GM12874 (cell line): ENCODE data around the gene RAVER1.

Source experiments
- TF ChIP-seq, protein P1 (sequence below): IDR thresholded peaks from 2 replicates; pipeline ENCODE4 v1.5.1; 2011; ENCODE audit warnings: low read depth, mild to moderate bottlenecking, control low read depth, low read length, moderate library complexity; ENCODE audit not compliant: insufficient read depth

RAVER1 gene, protein sequence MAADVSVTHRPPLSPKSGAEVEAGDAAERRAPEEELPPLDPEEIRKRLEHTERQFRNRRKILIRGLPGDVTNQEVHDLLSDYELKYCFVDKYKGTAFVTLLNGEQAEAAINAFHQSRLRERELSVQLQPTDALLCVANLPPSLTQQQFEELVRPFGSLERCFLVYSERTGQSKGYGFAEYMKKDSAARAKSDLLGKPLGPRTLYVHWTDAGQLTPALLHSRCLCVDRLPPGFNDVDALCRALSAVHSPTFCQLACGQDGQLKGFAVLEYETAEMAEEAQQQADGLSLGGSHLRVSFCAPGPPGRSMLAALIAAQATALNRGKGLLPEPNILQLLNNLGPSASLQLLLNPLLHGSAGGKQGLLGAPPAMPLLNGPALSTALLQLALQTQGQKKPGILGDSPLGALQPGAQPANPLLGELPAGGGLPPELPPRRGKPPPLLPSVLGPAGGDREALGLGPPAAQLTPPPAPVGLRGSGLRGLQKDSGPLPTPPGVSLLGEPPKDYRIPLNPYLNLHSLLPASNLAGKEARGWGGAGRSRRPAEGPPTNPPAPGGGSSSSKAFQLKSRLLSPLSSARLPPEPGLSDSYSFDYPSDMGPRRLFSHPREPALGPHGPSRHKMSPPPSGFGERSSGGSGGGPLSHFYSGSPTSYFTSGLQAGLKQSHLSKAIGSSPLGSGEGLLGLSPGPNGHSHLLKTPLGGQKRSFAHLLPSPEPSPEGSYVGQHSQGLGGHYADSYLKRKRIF

GRCh38 chr19:10332965-10333757 is at the start of gene RAVER1:
Gene RAVER1, minus strand, starts transcription at chr19:10333529. Its CDS starts 22 bp downstream, at chr19:10333507.
- TF ChIP-seq, protein P1, sequence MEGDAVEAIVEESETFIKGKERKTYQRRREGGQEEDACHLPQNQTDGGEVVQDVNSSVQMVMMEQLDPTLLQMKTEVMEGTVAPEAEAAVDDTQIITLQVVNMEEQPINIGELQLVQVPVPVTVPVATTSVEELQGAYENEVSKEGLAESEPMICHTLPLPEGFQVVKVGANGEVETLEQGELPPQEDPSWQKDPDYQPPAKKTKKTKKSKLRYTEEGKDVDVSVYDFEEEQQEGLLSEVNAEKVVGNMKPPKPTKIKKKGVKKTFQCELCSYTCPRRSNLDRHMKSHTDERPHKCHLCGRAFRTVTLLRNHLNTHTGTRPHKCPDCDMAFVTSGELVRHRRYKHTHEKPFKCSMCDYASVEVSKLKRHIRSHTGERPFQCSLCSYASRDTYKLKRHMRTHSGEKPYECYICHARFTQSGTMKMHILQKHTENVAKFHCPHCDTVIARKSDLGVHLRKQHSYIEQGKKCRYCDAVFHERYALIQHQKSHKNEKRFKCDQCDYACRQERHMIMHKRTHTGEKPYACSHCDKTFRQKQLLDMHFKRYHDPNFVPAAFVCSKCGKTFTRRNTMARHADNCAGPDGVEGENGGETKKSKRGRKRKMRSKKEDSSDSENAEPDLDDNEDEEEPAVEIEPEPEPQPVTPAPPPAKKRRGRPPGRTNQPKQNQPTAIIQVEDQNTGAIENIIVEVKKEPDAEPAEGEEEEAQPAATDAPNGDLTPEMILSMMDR = no peak

DNA sequence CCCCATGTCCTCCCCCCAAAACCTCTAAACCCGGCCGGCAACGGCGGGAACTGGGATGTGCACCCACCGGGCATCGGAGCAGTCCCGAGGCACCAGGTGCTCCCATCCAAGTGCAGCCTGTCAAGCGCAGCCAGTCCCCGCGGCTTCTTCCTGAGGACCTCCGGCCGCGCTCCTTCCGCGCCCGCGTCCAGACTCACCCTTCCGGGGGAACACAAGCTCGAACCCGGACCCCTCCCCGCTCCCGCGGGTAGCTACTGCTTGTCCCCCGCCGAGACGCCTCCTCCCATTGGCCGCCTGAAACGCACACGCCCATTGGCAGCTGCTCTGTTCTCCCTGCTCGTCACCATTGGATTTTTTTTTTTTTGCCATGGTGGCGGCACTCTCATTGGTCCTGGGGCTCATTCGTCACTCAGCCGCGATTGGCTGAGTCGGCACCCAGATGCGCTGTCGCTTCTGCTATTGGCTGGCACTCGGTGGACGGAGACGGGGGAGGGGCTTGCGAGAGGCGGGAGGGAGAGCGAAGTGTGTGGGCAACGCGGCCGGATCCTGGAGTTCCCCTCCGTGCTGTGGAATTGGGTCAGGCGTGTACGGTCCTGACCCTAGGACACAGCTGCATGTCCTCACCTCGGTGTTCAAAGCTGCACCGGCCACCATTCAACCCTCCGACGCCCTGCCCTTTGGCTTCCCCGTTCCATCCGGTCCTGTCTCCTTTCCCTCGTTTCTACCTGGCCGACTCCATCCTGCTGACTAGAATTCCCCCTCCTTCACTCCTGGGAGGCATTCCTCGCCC is 47.2 kb upstream of the RAVER1 start, which contains the start of gene TYK2:
Gene TYK2, minus strand, starts transcription at position 260 of the 790 bp plus-strand sequence. CDS start 2,166 bp downstream, outside the sequence.
- TF ChIP-seq, protein P1 = no peak

DNA sequence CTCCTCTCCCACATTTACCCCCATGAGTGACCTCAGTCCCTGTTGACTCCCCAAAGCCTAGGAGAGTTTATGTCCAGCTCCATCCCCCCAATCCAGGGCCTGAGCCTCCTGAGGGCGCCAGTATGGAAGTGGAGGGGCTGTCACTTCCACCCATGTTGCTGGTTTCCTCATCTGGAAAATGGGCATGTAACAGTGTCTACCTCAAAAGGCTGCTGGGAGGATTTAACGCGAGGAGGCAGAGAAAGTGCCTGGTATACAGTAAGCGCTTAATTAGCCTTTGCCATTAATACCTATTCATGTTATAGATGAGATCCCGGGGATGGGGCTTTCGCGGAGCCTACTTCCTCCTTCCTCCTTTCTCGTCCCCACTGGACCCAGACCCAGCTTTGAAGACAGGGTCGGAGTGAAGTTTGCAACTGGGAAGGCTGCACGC is 46.6 kb upstream of the RAVER1 start:
- TF ChIP-seq, protein P1 = no peak

DNA sequence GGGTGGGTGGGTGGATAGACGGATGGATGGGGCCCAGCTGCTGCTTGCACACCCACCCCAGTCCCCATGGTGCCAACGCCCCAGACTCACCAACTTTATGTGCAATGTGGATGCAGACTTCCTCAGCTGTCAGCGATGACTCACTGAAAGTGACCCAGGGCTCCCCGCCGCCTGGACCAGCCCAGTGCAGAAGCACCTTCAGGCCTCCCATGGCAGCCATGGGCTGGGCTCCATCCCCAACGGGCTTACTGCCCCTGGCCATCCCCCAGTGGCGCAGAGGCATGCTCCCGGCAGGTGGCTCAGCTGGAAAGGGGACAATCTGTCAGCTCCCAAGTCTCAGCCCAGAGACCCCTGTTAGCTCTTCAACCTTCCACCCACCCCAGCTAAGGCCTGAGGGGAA is 44.8 kb upstream of the RAVER1 start:
- TF ChIP-seq, protein P1 = no peak

DNA sequence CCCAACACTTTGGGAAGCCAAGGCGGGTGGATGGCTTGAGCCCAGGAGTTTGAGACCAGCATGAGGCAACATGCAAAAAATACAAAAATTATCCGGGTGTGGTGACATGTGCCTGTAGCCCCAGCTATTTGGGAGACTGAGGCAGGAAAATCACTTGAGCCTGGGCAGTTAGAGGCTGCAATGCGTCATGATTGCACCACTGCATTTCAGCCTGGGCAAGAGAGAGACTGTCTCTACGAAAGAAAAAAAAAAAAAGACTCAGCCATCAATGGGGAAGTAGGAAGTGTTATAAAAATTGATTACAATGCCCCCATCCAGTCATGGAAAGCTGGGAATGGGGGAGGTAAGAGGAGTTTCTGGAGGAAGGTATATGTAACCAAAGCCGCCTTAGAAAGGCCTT is 41.6 kb upstream of the RAVER1 start:
- TF ChIP-seq, protein P1 = no peak

DNA sequence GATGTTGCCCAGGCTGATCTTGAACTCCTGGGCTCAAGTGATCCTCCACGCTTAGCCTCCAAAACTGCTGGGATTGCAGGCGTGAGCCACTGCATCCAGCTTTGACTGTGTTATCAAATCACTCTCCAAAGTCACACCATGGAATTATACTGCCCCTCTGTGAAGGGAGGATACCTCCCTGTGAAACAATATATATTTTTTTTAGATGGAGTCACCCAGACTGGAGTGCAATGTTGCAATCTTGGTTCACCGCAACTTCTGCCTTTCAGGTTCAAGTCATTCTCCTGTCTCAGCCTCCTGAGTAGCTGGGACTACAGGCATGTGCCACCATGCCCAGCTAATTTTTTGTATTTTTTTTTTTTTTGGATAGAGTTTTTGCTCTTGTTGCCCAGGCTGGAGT is 39.4 kb upstream of the RAVER1 start:
- TF ChIP-seq, protein P1 = no peak
